HK-2 (cell line): Measurements from ENCODE around the gene RUNX1.

Experiments
- DNase-seq: peaks from one replicate; pipeline ENCODE4 v3.0.0-alpha.2; 2018; ENCODE audit not compliant: unreplicated experiment

RUNX1 gene

DNA sequence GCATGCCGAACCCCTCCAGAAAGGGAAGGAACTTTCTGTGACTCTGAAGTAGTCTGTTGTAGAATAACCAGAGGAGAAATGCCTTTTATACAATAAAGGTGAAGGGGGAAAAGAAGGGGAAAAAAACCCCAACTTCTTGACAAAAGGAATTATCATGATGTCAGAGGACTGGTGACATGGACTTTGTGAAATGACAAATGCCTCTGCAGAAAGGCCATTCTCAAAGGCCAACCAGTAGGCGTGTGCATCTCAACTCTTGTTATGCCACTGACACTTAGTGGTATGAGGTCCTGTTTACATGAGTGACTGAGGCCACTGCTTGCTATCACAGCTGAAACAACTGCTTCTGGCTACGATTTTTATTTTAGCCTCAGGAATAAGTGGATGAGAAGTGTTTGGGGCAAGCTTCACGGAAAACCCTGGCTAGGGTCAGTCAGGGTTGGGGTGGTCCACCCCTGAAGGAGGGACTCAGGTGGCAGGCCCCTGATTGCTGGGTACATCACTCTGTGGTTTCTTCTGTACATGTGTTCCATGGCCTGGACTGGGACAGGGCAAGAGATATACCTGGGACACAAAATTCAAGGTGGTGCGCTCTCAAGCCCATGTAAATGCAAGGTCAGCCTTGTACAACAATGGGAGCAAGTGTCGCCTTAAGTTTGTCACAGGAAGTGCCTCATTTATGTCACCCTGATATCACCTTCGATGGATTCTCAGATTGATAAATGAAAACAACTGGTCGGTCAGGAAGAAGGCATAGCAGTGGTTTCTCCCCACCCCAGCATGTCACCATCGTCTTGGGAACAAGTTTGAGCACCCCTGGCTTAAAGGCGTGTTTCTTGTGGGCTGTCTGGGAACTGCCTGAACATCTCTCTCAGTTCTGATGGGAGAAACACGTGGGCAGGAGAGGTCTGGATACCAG lies 12.4 kb downstream of the RUNX1 start:
- no peak for DNase-seq

DNA sequence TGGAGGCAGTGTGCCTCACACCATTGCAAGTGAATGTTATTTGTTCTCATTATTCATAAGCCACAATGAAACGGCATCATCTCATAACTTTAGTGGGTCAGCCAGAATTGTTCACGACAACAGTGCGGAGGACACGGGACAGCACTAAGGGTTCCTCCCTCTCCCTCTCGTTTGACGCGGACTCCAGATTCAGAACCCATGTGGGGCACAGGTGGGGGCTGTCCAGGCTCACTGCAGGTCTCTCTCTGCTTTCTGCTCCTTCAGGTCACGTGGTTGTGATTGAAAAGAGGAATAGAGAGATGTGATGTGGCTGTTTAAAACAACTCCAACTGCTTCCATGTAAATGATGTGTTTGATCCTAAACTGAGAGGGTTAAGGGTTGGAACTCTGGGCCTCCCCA lies 13.5 kb downstream of the RUNX1 start:
- no peak for DNase-seq

DNA sequence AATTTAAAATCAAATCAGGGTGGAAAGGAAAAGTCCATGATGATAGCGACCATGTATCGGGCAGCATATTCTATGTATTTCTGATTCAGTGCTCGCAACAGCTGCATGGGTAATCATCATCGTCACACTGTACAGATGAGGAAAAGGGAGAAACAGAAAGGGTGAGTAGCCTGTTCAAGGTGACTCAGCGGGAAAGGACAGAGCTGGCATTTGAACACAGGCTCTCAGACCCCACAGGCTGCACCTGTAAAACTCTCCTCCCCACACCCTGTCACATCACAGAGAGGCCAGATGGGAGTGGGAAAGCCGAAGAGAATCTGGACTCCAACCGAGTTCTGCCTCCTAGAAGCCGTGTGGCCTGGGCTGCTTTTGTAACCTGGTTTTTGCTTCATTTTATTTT lies 14.0 kb downstream of the RUNX1 start:
- DNase-seq: no peak

DNA sequence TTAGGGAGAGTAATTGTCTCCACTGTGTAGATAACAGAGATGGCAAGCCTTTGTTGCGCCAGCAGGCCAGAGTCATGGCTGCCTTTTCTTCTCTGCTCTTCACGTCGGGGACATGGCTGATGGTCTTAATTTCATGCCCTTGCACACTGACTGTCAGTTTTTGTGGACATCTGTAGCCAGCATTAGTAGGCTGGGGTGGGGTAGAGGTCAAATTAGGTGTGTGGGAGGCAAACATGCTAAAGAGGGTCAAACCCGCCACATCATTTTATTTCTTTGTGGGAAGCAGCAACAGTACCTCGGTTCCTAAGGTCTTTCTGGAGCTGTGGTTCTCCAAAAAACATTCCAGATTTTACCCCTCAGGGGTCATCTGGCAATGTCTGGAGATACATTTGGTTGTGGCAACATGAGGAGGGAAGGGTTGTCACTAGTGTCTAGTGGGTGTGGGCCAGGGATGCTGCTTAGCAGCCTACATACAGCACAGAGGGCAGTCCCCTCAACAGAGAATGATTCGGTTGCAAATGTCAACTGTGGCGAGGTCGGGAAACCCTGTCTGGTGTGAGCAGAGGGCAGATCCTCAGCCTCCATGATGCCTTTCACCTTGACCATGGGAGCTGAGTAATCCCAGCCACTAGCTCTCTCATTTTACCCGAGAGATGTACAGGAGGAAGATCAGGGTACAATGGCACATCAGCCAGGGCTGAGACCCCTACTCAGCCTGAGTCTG lies 14.7 kb downstream of the RUNX1 start:
- DNase-seq: no peak

DNA sequence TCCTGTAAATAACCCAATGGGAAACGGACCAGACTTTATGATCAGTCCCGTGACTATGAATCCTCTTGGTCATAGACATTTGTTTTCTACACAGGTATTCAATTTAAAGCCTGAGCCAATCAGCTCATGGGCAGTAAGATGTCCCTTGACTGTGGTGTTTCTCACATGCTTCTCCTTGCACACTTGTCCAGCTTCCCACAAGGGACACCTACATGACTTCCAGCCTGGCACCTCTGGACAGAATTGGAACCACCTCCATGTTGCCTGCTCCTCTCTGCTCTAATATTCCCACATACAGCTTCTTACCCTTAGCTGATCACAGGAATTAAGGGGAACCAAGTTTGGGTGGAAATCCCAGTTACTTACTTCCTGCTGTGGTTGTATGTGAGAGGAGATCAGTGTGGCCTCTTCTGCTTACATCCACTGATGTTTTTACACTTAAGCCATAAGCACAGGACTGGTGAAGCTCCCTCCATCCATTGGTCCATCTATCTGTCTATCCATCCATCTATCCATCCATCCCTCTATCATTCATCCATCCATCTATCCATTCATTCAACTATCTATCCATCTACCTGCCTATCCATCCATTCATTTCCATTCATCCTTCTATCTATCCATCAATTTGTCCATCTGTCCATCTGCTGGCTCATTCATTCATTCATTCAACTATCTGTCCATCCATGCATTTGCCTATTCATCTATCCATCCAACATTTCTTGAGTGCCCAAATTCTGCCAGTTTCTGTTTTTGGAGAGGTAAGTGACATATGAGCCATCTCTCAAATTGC lies 16.4 kb downstream of the RUNX1 start:
- no peak for DNase-seq

DNA sequence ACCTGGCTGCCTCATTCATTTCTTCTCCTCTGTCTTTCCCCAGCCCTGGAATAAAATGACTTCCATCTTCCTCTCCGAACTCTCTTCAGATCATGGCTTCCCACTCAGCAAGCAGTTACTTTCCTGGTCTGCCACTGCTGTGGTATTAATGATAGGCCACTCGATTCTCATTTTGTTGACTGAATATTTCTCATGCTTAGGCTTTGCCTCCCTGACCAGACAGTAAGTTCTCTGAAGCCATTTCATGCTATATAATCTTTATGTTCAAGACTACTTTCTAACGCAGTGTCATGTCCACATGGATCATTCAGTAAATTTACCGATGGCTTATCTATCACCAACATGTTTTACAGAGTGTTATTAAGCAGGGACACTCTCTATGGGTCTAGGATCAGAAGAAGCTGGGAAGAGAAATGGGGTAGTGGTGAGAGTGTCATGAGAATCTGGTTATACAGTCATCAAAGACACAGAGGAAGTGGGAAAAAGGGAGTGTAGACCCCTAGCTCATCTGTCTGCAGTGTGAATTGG lies 20.6 kb downstream of the RUNX1 start:
- no peak for DNase-seq

DNA sequence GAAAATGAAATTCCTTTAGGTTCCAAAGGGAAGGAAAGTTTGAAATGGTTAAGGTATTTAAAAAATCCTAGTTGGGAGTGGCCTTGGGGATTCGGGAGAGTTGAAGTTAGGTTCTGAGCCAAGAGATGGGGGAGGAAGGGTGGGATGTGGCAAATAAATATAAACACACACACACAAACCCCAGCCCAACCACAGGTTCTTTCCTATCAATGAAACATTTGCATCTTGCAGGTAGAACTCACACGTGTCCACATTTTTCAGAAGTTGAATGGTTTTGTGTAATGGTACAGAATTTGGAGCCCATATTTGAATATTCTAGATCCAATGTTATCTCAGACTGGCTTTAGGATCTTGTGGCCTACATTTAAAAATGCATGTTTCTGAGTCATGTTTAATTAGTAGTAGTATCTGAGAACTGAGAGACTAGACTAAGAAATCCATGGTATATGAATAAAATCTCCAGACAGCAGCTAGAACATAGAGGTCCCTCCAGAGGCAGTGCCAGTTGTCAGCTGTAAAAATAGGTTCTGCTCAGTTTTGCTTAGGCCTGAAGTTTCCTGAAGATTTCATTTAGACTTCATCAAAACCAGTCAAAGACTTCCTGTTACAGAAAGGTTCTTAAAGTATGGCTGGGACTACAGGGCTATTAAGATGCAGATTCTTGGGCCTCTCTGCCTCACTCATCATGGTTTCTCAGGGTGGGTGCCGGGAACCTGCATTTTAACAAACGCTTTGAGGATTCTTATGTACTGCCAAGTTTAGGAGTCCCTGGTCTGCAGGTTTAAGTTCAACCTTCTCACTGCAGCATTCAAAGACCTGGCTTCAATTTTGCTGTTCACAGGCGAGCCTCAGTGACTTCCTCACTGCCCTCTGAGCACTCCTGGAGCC lies 21.3 kb downstream of the RUNX1 start:
- DNase-seq: no peak

DNA sequence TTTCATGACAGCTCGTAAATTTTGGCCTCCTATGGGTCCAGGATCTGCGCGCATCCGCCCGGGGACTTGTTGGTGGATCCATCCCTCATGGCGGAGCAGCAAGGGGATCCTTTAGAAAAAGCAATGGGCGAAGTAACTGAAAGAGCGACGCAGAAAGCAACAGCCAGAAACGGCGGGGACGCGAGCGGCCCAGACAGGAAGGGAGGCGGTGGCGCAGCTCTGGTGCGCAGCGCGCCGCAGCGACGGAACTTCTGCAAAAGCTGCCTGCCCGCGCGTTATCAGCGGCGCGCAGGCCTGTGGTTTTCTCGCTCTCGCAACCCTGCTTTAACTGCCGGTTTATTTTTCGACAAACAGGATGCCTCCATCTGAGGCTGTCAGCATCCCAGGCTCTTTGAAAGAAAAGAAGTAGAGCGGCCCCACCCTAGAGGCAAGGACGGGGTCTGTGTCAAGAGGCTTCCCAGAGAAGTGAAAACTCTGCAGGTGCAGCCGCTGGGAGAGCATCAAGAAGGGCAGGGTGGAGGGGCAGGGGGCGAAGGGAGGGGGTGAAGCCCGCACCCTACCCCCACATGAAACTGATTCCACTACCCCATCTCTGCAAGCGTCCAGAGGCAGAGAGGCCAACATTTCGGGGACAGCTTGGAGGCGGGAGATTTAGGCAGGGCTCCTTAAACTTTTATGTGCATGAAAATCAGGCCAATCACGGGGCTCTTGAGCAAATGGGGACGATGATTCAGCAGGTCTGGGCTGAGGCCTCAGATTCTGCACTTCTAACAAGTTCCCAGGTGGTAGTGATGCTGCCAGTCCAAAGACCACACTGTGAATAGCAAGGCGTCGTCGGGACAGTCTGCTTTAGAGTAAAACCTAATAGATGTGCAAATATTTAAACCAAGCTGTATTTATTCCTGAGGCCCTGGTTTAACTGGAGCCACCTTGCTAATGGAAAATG lies 22.2 kb downstream of the RUNX1 start:
- DNase-seq: no peak

DNA sequence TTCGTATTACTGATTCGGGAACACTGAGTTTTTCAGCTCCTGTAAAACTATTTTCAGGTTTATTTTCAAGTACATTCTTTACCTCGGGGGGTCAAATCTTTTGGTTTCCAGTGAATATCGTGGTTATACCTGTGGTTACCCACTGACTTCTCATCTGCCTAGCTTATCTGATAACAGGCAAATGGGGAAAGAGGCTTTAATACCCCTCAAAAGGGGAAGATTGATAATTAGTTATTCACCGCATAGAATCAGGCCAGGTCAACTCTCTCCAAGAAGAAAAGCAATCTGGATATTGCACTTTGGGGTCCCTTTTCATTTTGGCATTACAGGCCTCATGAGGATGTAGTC lies 23.0 kb downstream of the RUNX1 start:
- no peak for DNase-seq

DNA sequence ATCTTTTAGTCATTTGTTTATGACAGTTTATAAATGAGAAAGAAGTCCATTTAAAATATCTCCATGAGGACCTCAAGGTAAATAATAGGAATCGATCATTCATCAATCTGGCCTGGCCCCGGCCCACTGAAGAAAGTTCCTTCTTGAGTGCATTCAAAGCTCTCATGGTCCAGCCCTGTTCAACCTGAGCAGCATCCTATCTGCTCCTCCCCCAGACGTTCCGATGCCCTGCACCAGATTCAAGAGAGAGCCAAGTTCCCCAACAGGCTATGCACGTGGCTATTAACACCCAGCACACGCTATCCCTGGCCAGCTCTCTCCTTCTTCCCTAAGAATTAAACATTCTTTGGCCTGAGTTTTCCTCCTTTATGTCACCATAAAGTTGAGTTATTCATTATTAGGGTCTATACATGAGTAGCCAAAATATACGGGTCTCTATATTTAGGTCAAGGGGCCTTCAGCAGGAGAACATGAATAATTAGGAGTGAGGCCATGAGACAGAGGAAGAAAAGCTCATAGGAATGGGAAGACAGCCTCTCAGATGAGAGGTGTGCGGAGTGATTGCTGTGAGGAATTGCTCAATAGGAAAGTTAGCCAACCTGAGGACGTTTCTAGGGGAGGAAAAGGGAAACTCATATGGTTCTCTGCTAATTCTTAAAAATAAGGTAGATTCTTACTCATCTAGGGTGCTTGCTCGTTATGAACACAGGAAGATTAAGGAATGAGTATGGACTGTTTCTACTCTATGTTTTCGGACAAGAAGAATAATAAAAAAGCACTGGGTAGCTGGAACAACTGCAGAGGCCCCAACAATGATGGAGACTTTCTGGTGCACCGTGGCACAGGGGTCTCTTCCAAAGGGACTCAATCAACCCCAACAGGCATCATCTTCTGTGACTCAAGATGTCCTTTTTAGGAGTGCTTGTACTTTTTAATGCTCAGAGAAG lies 23.6 kb downstream of the RUNX1 start:
- DNase-seq: no peak

DNA sequence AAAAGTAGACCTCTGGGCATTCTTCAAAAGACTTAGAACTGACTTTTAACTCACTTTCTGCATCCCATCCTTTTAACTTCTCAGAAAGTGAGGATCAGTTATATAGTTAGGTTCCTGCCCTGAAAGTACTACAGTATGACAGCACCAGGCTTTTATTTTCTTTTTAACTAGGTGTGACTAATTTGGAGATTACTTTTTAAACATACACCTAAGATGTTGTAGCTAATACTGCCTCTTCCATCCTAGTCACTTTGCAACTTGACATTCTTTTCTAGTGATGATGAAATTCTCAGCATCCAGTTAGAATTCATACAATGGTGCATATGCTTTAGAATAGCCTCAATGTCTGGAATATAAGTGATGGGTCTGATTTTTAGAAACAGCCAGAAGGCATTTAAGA lies 24.6 kb downstream of the RUNX1 start:
- no peak for DNase-seq

DNA sequence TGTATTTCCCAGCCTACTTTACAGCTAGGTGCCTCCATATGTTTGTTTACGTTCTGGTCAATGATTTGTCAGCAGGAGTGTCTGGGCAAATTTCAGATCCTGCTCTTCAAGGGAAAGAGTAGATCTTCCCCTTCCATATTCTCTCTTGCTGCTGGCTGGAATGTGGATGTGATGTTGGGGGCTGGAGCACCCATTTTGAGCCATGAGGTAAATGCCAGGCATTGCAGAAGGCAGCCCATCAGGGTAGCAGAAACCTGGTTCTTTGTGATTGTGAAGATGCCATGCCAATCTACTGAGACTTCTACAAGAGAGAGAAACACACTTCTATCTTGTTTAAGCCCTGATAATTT lies 25.1 kb downstream of the RUNX1 start:
- DNase-seq: no peak

DNA sequence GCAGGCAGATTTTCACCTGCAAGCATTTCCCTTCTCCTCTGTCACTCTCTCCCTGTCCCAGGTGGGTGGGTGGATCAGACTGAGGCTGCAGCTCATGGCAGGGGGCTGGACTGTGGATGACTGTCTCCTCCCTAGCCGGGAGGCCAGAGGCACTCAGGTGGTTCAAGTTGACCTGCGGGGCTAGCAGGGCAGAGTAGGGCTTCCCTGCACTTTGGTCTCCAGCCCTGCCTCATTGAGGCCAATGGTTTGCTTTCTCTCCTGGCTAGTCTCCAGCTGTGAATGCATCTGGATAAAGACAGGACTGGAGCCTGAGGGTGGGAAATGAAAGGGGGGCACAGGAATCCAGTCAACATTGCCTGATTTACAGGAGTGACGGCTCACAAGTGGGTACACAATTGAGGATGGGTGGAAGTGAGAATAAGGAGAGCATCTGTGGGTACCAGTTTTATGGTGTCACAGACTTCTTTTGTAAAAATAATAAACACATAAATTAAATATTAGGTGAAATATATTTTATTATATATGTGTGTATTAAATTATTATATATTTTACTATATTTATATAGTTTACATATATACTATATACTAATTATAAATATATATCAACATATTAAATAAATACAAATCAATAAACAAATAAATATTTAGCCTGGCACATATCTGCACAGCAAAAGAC lies 25.6 kb downstream of the RUNX1 start:
- DNase-seq: no peak

DNA sequence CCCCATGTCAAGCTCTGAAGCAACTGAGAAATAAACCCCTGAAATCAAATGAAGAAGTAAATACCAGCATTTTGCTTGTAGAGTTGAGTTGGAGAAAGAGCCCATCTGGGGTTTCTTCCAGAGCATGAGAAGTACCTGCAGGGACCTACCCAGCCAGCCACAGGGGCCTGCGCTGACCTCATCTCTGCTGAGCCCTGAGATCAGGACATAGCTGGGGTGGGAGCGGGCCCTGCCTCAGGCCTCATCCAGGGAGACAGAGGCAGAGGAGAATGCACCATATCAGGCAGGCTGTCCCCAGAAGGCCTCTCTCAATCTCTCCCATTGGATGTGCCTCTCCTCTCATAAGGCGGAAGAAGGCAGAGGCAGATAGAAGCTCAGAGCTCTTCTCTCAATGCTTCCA lies 27.6 kb downstream of the RUNX1 start:
- DNase-seq: no peak

DNA sequence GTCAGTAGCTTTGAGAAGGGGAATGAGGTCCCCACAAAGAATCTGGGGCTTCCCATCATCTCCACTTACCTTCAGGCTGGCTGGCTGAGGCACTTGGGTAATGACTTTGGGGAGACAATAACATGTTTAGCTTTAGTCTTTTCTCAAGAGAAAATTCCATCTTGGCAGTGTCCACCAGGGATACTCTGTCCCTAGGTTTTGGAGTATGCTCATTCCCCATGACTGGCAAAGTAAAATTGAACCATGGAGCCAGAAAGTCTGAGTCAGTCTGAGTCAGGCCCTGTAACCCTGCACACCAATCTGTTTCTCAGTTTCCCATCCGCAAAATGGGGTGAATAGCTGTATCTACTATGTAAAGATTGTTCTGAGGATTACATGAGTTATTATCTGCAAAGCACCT lies 28.2 kb downstream of the RUNX1 start:
- no peak for DNase-seq

DNA sequence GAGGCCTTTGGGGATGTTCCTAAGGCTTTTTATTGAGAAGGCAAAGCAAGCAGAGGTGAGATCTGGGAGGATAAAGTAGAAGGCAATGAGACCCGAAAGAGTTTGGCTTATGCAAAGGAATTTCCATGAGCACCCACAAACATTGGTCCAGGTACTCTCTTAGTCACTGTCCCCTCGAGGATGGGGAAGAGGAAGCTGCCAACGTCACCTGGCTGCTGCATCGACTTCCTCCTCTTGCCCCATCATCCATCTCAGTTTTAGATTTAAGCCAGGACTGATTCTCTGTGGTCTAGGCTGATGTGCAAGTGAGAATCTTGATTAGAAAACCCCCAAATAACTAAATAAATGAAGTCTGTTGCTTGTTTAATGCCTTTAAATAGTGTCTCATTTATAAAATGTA lies 28.7 kb downstream of the RUNX1 start:
- DNase-seq: no peak

DNA sequence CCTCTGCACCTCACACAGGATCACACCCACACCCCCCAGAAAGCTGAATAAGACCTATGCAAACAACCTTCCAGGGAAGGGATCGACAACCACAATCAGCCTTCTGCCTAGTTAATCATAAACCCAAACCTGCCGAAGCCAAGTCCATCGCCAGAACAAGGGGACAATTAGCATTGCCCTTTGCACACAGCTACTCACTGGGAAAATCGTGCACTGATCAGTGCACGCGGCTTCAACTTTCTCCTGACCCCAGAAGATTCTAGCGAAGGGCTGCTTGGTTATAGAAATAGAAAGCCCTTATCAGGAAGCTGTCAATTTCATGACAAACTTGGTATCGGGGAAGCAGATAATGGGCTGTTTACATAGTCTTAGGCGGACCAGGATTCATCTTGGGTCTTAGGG lies 29.5 kb downstream of the RUNX1 start:
- DNase-seq: peak; percentile 33

DNA sequence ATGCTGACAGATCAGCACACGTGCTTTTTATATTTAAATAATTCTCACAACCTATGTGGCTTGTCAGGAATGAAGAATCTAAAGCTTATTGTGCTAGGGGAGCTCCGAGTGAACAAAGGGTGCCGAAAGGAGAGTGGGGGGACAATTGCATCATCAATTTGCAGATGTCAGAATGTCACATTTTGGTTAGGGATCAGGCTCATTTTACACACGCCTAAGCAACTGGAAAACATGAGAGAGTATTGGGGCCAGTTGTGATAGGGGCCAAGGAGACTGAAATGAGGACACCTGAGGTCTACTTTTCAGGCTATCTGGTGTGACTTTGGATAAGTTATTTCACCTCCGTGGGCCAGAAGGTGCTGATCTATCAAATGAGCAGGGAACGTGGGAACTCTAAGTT lies 31.8 kb downstream of the RUNX1 start:
- no peak for DNase-seq
